Subcutaneous adipose tissue (tissue), 4 donors: Measurements from ENCODE around the gene VWCE. TPM values are rescaled to one million over a fixed set of nuclear protein-coding genes. Genes with fewer than 3 reads are reported as not detected.

Experiments used
- total RNA-seq, 4 donors: library from RNA; depleted of rRNA; stranded (reverse); fragments of >200 nt; gene quantifications; one replicate each; pipeline ENCODE4 v1.1.0, GENCODE V29; 2016
- TF ChIP-seq, protein P1 (sequence below): fragments of 450-650 bp; IDR thresholded peaks from one replicate; pipeline ENCODE4 v1.5.1; 2016; ENCODE audit warnings: low read depth, mild to moderate bottlenecking, control low read depth, antibody characterized with exemption, moderate library complexity

The VWCE gene
- total RNA-seq, 4 donors from 2014 or later, result 1.0 to 3.9 (median 2.2) TPM

DNA sequence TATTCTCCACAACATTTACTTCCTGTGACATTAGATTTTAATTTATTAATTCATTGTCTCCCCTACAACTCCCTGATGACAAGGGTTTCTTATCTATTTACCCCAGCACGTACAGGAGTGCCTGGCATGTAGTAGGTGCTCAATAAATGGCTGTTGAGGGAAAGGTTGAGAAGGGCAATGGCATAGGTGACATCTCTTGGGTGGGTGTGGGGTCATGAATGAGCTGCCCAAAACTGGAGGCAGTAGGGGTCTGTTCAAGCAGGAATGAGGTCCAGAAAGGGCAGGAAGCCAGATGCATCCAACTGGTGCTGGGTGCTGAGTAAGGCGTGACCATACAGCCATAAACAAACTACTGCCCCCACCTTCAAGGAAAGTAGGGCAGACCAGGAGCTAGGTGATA, 2.8 kb downstream of the VWCE start:
- TF ChIP-seq, protein P1, sequence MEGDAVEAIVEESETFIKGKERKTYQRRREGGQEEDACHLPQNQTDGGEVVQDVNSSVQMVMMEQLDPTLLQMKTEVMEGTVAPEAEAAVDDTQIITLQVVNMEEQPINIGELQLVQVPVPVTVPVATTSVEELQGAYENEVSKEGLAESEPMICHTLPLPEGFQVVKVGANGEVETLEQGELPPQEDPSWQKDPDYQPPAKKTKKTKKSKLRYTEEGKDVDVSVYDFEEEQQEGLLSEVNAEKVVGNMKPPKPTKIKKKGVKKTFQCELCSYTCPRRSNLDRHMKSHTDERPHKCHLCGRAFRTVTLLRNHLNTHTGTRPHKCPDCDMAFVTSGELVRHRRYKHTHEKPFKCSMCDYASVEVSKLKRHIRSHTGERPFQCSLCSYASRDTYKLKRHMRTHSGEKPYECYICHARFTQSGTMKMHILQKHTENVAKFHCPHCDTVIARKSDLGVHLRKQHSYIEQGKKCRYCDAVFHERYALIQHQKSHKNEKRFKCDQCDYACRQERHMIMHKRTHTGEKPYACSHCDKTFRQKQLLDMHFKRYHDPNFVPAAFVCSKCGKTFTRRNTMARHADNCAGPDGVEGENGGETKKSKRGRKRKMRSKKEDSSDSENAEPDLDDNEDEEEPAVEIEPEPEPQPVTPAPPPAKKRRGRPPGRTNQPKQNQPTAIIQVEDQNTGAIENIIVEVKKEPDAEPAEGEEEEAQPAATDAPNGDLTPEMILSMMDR, result no peak

DNA sequence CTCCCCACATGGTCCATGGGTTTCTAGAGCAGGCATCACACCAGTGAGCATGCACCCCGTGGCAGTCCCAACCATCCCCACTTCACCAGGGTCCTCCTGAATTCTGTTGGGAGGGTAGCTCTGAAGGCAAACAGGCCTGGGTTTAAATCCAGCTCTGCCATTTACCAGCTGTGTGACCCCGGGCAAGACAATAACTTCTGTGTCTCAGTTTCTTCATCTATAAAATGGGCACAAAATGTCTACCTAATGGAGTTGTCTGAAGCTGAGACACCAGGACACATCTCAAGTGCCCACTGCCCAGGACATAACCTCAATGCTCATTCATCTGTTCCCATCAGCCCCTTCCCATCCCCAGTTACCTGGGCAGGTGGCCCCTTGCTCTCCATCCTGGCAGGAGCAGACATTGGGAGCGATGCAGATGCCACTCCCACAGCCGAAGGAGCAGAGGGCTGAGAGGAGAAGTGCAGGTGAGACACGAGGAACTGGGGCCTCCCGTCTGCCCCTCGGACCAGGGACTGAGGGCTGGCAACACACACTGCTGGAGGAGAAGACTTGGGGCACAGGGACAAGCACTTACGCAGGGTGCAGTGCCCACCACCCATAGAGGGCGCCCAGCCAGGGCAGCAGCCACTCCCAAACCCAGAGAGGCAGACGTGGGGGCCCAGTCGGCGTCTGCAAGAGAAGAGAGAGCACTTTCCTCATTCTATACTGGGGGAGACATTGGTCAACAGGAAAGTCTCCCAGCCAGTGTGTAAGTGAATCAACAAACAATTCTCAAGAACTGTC, 4.0 kb downstream of the VWCE start:
- TF ChIP-seq, protein P1, result no peak

DNA sequence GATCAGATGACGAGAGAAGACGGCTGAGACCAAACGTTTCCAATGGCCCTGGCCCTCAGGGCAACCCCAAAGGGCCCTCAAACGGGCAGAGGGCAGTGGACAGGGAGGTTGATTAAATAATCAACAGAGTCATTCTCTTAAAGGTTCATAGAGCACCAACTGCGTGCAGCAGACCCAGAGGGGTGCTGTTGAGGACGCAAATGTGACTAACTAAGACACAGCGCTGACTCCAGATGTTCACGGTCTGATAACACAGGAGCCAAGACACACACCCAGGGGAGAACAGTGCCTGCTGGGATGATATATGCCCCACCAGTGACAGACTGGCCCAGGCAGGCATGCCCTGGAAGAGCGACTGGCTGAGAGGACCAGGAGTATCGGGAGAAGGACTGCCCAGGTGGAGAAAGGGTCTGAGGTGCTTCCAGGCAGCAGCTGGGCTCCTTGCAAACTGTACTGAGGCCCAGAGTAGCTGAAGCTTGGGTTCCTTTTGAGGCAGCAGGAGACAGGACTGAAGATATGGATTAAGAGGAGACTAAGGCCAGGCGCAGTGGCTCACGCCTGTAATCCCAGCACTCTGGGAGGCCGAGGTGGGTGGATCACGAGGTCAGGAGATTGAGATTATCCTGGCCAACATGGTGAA, 7.7 kb downstream of the VWCE start:
- TF ChIP-seq, protein P1, result no peak

DNA sequence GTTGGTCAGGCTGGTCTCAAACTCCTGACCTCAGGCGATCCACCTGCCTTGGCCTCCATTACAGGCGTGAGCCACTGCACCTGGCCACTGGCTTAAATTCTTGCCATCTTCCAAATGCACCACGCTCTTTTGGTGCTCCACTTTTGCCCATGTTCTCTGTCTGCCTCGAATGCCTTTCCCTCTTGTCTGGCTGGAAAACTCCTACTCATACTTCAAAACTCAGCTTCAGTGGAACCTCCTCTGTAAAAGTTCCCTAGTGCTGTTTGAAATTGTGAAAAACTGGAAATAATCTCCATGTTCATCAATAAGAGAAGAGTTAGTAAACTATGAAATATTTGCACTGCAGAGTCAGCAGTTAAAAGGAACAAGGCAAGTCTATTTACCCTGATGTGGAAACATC, 11.5 kb downstream of the VWCE start:
- TF ChIP-seq, protein P1, result no peak

DNA sequence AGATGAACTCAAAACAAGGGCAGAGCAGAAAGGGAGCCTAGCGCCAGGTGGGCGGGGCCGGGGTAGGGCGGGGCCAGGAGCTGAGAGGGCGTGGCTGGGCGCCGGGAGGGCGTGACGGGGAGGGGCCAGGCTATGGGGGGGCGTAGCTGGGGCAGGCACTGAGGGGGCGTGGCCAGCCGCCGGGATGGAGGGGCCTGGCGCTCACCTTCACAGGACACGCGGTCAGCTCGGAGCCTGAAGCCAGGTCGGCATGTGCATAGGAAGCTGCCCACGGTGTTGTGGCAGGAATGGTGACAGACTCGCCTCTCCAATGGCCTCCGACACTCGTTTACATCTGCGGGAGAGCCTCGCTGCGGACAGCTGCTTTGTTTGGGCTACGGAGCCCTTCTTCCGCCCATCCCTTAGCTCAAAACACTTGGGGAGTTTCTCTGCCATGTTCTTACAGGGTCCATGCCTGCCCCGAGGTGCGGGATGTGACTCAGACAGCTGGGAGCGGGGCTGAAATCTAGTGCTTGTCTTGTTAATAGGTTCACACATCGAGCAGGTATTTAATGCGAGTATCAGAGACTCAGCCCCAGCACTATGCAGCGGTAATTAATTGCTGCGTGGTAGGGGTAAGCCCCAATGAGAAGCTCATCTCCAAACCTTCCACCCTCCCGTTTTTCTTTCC, 13.4 kb downstream of the VWCE start:
- TF ChIP-seq, protein P1, result no peak

DNA sequence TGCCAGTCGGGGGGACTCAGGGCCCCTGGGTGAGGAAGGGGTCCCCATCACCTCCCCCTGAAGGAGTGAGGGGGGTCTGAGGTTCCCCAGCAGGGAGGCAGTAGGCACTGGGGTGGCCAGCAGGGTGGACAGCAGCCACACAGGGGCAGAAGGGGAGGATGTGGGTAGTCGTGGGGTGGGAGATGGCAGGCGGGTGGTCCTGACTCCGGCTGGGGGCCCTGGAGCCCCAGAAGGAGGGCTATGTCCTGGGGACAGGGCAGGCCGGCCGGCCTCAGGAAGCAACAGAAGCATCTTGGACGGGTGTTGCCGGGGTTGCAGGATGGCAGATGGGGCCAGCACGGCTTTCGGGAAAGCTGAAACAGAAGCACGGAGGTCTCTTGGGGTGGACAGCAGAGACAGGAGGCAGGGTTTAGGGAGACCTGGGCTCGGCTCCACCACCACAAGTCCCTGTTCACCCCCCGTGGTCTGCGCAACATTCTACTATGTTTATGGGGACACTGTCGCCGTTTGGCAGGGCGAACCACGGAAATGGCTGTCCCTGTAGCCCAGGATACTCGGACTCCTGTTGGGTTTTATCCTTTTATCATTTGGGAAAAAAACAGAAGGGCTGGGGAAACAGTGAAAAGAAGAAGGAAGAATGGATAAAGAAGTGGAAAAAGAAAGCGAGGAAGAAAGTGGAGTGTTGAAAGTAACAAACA, 14.1 kb downstream of the VWCE start:
- TF ChIP-seq, protein P1, result no peak
